Iris pigment epithelial cell (primary cell): ENCODE results near the gene GNMT.
"Not testable (repeated sequence)": the region's sequence is repeated elsewhere in the genome, so short reads cannot be mapped to it uniquely, and the experiment has no call there.

Experiments
- DNase-seq: peaks from one replicate; pipeline ENCODE4 v3.0.0-alpha.2; 2011; ENCODE audit warnings: low read depth

The GNMT gene

GRCh38 chr6:42974919-42975505 lies 14.5 kb downstream of the GNMT start:
- no peak for DNase-seq

GRCh38 chr6:42978487-42978838 lies 17.9 kb downstream of the GNMT start:
- peak; percentile 31 for DNase-seq

- DNase-seq: peak; percentile 78
Measured at GRCh38 chr6:42978839-42979522, 18.4 kb downstream of the GNMT start, which contains the start of gene PEX6. Gene PEX6, minus strand, starts transcription at chr6:42979181. Its CDS starts 31 bp downstream, at chr6:42979150.

- DNase-seq: no peak
Measured at GRCh38 chr6:42979523-42980177, 19.1 kb downstream of the GNMT start.

- no peak for DNase-seq
Measured at GRCh38 chr6:42981836-42982235, 21.3 kb downstream of the GNMT start.

- DNase-seq: peak; percentile 99
Measured at GRCh38 chr6:42984001-42984923, 23.7 kb downstream of the GNMT start, which contains the start of gene PPP2R5D. Gene PPP2R5D, plus strand, starts transcription at chr6:42984570. Its CDS starts 108 bp downstream, at chr6:42984678.

- DNase-seq: peak; percentile 18
Measured at GRCh38 chr6:42984924-42985475, 24.4 kb downstream of the GNMT start.

GRCh38 chr6:42987533-42988451 lies 27.2 kb downstream of the GNMT start:
- no peak for DNase-seq

- DNase-seq: no peak
Measured at GRCh38 chr6:42988486-42989020, 28.0 kb downstream of the GNMT start.

- no peak for DNase-seq
Measured at GRCh38 chr6:42989923-42990322, 29.4 kb downstream of the GNMT start.

GRCh38 chr6:42993445-42993844 lies 32.9 kb downstream of the GNMT start:
- no peak for DNase-seq

GRCh38 chr6:42996513-42996912 lies 36.0 kb downstream of the GNMT start:
- DNase-seq: no peak

GRCh38 chr6:42998205-42998604 lies 37.7 kb downstream of the GNMT start:
- DNase-seq: not testable (repeated sequence)

- DNase-seq: no peak
Measured at GRCh38 chr6:43001843-43002242, 41.3 kb downstream of the GNMT start.

GRCh38 chr6:43005844-43006243 lies 45.3 kb downstream of the GNMT start:
- DNase-seq: no peak

GRCh38 chr6:43006251-43006650 lies 45.7 kb downstream of the GNMT start:
- DNase-seq: no peak

GRCh38 chr6:43007126-43007525 lies 46.6 kb downstream of the GNMT start:
- no peak for DNase-seq

- peak; percentile 37 for DNase-seq
Measured at GRCh38 chr6:43009124-43009523, 48.6 kb downstream of the GNMT start.

- DNase-seq: no peak
Measured at GRCh38 chr6:43011207-43011606, 50.7 kb downstream of the GNMT start.

GRCh38 chr6:43012364-43012763 lies 51.8 kb downstream of the GNMT start:
- no peak for DNase-seq
